Gastroesophageal sphincter (tissue), 3 donors: ENCODE results near the gene ZBTB43.

Experiments
- CTCF ChIP-seq, 4 experiments: fragments of 200-600 bp in 2 of 4; fragments of 450-650 bp in 2 of 4; sonication (generic) in 1 of 4; IDR thresholded peaks; one replicate each; pipeline ENCODE4 v1.5.1; 2017 to 2019; ENCODE audit warnings: antibody characterized with exemption in 4 of 4, mild to moderate bottlenecking in 2 of 4, moderate library complexity in 2 of 4
- POLR2A ChIP-seq, 2 donors: fragments of 450-650 bp; IDR thresholded peaks; one replicate each; pipeline ENCODE4 v1.6.1; 2017; ENCODE audit warnings: antibody characterized with exemption in 2 of 2, mild to moderate bottlenecking in 2 of 2, moderate library complexity in 1 of 2
- POLR2AphosphoS5 ChIP-seq: sonication (generic); formaldehyde crosslinking; IDR thresholded peaks from one replicate; pipeline ENCODE4 v1.6.1; 2017; ENCODE audit warnings: antibody characterized with exemption

GRCh38 chr9:126857261-126857960 lies 52.6 kb downstream of the ZBTB43 start:
- TF ChIP-seq POLR2AphosphoS5: no peak
- TF ChIP-seq CTCF (IDR thresholded peaks at IDR 0.05): no peak
- no peak for TF ChIP-seq POLR2A (IDR thresholded peaks at IDR 0.05)
